NCI-H748 (cell line): ENCODE measurements around the gene LCN10.
"Not testable (repeated sequence)": the region's sequence is repeated elsewhere in the genome, so short reads cannot be mapped to it uniquely, and the experiment has no call there.

ENCODE experiments used
- DNase-seq: peaks from one replicate; lab custom pipeline; 2025; ENCODE audit not compliant: unreplicated experiment; lab: John Stamatoyannopoulos, UW

LCN10 gene

DNA sequence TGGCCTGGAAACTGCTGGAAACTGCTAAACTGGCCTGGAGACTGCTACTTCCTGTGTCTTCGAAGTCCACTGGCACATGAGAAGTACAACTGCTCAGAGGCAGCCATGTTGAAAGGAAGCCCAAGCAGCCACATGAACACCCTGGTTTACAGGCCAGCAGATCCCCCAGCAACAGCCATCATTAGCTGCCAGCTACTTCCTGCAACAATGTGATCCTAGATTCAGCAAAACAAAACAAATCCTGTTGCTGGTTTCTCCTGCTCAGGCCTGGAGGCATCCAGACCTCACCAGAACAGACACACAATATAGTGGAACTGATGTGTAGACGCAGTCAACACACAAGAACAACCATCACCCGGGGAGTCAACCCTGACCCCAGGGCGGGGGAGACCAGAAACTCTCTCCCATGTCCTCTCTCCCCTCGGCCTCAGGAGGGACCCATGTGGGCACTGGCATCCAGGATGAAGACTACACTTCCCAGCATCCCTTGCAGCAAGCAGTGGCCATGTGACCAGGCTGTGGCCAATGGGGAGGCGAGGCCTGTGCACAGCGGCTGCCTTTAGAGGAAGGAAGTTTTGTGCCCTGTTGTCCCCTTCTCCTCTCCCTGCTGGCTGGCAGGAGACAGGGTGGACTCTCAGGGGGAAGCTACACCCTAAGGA, 30.8 kb upstream of the LCN10 start:
- DNase-seq, result no peak

DNA sequence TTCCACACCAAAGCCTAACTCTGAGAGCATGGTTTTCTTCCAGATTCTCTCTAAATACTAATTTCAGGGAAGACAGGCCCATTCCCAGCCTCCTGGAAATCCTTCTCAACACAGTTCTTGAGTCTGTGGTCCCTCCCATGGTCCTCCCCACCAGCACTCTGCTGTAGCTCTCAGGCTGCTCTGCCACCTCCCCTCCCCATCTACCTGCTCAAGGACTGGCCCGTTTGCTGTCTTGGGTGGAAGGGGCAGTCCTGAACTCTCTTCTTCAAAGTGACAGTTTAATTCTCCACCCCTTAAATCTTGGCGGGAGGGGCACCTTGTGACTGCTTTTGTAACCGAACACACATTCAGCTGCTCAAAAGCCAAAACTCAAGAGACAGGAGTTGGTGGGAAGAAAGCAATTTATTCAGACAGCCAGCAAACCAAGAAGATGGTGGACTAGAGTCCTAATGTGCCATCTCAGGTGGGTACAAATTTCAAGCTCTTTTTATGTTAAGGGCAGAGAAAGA, 29.2 kb upstream of the LCN10 start:
- DNase-seq, result no peak

DNA sequence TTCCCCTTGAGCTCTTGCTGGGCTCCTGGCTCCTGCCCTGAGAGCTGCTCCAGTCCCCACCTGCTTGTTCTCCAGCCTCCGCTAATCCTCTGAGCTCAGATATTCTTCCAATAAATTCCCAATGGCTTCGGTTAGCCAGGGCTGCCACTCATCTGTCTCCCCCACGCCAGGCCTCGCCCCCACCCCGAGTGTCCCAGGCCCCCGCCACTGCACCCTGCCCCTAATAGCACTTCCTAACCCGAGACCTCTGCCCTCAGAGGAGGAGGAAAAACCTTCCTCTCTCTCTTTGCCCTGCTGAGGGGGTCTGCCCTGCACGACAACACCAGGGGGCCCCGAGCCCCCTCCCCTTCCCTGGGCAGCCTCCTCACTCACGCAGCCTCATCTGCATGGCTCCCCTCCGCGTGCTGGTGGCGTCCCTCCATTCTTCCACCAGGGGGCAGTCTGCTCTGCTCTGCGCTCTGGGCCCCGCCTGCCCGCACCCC, 27.0 kb upstream of the LCN10 start:
- peak; percentile 43 for DNase-seq

DNA sequence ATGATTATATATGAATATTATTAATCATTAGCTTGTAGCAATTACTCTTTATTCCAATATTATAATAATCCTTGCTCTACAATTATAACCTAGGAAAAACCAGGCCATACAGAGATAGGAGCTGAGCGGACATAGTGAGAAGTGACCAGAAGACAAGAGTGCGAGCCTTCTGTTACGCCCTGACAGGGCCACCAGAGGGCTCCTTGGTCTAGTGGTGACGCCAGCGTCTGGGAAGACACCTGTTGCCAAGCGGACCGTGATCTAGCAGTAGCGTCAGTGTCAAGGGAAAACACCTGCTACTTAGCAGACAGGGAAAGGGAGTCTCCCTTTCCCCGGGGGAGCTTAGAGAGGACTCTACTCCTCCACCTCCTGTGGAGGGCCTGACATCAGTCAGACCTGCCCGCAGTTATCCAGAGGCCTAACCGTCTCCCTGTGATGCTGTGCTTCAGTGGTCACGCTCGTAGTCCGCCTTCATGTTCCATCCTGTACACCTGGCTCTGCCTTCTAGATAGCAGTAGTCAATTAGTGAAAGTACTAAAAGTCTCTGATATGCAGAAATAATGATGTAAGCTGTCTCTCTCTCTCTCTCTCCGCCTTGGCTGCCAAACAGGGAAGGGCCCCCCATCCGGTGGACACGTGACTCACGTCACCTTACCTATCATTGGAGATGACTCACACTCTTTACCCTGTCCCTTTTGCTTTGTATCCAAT, 23.8 kb upstream of the LCN10 start:
- DNase-seq, result peak; percentile 77

DNA sequence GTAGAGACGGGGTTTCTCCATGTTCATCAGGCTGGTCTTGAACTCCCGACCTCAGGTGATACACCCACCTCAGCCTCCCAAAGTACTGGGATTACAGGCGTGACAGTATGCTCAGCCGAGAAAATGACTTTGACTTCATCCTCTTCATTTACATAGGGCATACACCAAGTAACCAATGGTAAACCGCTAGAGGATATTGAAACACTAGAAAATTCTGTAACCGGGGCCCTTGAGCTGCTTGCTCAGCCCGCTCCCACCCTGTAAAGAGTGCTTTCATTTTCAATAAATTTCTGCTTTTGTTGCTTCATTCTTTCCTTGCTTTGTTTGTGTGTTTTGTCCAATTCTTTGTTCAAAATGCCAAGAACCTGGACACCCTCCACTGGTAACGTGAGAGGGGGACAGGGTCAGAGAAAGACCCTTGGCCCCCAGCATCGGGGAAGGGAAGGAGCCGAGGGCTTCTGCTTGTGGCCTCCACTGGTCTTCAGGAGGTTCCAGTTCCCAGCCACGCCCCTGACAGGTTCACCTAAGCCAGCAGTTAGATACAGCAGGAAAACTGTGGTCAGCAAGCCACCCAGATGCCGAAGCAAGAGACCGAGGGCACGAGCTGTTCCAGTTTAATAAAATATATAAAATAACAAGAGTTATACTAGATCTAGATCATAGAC, 23.1 kb upstream of the LCN10 start:
- not testable (repeated sequence) for DNase-seq

DNA sequence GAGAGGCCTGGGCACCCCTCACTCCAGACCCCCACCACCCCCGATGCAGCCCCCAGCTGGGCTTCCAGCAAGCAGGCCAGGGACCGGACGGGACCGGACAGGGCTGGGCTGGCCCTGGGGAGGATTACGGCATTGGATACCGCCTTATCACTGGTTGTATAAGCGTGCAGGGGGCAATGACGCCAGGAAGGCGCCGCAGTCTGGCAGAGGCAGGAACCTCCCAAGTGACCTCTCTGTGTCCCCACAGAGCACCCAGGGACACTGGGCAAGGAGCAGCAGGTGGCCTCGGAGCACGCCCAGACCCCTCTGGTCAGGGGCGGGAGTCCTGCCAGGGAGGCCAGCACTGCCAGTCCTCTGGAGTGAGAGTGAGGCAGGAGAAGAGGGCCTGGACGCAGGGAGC, 22.3 kb upstream of the LCN10 start:
- DNase-seq, result no peak

DNA sequence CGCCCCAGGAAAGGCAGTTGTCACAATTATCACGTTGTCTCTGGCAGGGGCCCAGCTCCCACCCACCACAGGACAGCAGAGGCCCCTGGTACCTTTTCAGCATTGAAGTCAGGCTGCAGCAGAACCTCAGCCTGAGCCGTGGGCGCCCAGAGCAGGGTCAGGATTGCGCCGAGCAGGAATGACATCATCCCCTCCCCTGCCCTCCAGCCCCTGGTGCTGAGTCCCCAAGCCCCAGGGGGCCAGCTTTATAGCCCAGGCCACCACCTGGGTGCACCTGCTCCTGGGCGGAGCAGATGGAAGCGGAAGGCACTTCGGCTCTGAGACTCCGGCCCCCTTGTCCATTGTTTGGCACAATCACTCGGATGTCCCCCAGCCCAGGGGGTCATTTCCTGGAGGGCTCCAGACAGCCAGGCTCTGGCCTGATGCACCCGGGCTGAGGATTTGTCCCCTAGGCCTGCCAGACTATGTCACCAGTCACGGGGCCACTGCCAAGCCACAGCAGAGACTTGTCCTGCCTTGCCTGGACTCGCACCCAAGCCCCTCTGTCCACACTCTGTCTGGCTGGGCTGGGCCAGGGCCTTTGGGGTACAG, 21.7 kb upstream of the LCN10 start, which contains the start of gene LCN15:
Gene LCN15, minus strand, starts transcription at position 218 of the 591 bp plus-strand sequence. Its CDS starts 30 bp downstream, at position 188.
- no peak for DNase-seq

DNA sequence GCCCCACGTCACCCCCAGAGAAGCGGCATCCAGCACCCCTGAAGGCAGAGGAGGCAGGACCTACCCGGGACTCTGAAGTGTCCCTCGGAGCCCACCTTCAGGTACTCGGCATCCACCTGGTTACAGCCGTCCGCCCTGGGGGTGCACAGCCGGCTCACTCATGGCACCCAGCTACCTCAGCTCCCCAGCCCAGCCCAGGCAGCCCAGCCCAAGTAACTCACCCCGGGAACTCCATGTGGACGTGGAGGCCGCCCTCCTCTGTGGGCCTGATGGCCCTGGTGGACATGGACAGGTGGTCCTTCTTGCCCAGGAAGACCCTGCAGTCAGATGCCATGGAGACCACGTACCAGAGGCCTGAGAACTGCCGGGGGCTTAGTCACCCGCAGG, 20.9 kb upstream of the LCN10 start:
- DNase-seq, result no peak

DNA sequence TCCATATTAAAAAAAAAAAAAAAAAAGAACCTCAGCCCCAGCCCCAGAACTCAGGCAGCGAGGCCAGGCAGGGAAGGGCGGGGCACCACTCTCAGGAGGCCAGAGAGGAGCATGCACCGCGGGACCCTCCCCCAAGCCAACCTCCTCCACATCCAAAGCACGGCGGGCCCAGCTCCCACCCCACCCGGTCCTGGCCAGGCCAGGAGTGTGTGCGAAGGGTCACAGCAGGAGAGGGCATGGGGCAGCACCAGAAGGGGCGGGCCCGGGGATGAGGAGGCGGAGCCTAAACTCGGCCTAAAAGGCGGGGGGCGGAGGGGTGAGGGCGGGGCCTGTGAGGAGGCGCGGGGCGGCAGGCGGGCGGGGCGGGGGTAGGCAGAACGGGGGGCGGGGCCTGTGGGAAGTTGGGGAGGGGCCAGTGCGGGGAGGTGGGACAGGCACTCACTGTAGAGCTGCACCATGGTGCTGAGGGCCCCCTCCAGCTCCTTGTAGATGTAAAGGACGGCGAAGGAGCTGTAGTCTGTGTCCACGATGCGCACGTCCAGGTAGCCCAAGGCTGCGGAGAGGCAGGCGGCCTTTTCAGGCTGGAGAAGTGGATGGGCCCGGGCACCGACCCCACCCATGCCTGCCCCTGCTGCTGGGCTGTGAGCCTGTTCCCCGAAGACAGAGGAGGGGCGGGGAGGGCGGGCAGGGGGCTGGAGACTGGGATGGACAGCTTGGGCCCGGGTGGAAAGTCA, 20.3 kb upstream of the LCN10 start:
- DNase-seq, result peak; percentile 27

DNA sequence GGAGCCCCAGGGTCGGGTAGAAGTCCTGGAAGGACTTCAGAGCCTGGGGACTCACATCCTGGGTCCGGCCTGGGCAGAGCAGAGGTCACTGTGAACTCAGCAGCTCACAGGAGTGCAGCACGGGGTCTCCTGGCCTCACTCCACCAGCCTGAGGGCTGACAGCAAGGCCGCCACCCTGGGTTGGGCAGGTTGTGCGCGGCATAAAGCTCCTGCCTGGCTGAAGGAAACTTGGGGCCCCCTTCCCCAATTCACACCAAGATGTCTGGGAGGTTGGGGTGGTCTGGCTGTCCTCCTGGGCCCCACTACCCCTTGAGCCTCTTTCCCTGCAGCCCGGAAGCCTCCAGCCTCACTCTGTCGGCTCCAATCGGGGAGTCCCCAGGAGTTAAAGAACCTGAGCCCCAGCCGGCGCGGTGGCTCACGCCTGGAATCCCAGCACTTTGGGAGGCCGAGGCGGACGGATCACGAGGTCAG, 19.5 kb upstream of the LCN10 start:
- DNase-seq, result no peak

DNA sequence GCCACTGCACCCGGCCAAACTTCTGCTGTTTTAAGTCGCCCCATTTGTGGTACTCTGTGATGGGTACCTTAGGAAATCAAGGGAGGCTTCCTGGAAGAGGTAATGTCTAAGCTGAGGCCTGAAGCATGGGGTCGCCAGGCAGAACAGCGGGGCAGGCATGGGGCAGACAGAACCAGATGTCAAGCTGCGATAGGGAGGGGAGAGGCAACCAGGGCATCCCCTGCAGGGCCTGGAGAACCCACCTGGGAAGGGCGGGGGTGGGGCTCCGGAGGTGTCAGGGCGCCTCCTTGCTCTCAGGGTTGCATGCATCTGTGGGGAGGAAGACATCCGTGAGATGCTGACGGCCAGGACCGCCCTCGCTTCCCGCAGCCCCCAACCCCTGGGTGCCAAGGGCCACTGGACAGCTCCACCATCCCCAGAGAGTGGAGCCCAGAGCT, 18.8 kb upstream of the LCN10 start:
- DNase-seq, result no peak

DNA sequence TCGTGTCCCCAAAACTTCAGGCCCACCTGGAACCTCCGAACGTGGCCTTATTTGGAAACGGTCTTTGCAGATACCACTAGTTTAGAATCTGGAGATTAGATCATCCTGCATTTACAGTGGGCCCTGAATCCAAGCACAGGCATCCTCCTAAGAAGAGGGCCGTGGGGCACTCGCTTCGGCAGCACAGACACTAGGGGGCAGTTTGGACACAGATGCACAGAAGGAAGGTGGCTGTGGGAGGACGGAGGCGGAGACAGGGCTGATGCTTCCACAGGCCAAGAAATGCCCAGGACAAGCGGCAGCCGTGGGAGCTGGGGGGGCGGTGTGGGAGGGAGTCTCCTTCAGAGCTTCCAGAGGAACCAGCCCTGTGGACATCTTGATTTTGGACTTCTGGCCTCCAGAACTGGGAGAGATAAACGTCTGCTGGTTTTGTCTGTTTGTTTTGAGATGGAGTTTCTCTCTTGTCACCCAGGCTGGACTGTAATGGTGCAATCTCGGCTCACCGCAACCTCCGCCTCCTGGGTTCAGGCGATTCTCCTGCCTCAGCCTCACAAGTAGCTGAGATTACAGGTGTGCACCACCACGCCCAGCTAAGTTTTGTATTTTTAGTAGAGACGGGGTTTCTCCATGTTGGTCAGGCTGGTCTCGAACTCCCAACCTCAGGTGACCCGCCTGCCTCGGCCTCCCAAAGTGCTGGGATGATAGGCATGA, 18.2 kb upstream of the LCN10 start:
- DNase-seq, result peak; percentile 61

DNA sequence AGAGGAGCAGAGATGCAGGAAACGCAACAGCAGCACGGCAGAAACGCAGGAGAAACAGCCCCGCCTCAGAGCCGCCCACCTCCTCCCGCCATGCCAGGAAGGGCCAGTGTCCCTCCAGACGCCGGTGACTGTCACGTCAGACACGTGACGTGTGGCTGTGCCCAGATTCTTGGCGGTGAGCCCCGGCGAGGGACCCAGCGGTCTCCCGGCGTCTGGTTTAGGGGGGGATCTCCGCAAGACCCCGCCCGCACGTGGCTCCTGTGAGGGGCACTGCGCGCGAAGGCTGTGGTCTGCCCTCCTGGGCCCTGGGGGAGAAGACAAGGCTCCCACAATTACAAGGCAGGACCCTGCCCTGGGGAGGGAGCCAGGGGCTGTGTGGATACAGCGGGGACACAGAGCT, 17.7 kb upstream of the LCN10 start:
- DNase-seq, result no peak

DNA sequence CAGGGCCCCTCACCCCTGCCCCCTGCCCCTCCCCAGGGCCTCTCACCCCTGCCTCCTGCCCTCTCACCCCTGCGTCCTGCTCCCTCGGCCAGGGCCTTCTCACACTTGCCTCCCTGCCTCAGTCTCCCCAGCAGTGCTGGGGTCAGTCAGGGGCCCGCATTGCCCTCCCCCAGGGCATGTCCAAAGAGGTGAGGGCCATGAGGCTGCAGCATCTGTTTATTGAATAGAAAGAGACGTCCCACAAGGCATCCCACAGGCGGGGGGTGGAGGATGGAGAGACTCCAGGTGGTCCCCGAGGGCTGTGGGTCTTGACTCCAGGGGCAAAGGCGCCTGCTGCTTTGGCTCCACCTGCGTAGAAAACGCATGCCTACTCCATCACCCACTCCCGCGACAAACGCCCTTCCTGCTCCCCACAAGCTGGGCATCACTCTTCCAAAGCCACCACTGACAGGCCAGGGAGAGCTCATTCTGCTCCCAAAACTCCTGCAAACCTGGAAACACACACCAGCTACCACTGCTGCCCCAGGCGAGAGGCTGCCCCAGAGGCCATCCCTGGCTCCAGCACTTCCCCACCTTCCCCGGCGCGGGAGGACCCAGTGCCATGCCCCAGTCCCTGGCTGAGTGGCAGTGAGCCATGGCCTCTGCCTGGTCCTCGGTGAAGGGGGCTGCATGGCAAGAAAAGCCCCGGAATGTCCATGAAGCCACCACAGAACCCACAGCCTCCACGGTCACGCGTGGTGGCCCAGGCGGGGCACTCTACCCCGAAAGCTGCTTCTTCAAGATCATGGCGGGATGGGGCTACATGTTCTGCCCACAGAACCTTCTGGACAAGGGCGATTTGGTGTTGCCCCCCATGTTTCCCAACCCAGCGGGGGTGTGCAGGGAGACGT, 16.9 kb upstream of the LCN10 start:
- DNase-seq, result no peak

DNA sequence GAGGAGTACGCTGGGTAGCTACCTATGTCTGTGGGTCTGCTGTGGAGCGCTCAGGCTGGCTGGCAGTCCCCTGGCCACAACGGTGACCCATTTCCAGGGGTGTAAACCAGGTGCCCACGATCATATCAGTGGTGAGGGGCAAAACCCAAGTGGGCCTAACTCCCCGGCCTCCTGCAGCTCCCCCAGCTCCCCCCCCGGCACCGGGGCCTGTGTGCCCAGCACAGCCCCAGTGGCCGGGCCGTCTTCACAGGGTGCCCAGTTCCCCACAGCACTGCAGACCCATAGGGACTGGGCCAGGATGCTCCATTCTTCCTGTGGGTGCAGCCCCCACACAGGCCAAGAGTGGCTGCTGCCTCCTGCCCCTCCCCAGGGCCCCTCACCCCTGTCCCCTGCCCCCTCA, 16.3 kb upstream of the LCN10 start:
- no peak for DNase-seq

DNA sequence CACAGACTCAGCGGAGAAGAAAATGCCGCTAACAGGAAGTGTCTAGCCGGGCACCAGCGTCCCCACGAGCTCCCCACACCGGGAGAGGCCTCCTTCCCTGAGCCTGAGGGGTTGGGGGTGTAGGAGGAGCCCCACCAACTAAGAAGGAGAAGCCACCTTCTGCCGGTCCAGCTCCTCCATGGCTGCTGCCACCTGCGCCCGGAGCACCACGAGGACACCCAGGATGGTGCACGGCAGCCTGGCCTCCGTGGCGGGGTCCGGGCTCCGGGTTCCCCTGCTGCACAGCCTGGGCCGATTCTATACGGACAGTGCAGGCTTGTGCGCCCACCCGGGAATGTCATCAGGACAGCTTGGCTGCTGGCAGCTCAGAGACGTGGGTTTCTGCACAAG, 15.0 kb upstream of the LCN10 start:
- DNase-seq, result no peak

DNA sequence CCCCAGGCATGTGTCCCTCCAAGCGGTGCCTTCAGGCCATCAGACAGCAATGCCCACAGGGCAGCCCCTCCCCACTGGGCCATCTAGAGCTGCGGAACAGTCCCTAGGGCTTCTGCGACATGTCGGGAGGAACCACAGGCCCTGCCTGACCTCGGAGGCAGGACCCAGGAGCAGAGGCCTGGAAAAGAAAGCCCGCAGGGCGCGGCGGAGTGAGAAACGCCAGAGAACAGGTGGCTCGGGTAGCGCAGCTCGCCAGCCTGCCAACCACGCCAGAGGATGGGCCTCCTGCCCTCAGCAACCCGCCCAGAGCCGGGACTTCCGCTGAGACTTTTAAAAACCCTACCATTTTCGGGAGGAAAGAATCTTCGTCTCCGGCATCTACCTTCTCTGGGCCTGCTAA, 14.6 kb upstream of the LCN10 start:
- no peak for DNase-seq

DNA sequence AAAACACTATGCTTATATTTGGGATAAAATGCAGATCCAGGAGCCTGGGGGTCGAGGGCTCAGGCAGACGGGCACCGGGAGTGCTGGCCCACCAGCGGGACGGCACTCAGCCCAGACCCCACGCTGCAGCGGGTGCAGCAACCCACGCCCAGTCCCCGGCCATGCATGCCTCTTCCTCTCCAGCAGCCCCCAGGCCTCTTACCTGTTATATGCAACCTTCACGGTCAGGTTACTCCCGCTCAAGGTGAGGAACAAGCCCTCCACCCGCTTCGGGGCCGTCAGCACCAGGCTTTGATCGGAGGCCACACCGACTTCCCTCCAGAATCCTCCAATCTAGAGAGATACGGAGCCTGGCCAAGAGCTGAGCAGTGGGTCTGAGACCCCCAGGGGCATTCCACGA, 14.1 kb upstream of the LCN10 start:
- DNase-seq, result no peak

DNA sequence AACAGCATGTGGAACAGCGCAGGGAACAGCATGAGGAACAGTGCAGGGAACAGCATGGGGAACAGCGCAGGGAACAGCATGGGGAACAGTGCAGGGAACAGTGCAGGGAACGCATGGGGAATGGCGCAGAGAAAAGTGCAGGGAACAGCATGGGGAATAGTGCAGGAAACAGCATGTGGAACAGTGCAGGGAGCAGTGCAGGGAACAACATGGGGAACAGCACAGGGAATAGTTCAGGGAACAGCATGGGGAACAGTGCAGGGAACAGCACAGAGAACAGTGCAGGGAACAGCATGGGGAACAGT, 13.3 kb upstream of the LCN10 start:
- DNase-seq, result no peak
